K562 (cell line): ENCODE results near the gene LHB. TPM values are rescaled to one million over a fixed set of nuclear protein-coding genes. Genes with fewer than 3 reads are reported as not detected.

ENCODE experiments used
- ATAC-seq: fragments of 200-7000 bp; cut with Tn5 transposase; 3 replicates; pipeline ENCODE4 v1.9.1; 2020; ENCODE audit warnings: moderate library complexity
- BruUV-seq: library from RNA; stranded (reverse); fragments of 400-500 nt; replicated peaks from 2 replicates; lab custom pipeline; 2021; lab: Mats Ljungman, UMichigan
- CTCF ChIA-PET: fragments of 300-600 bp; formaldehyde crosslinking; extraction: SDS; loops from one replicate; lab custom pipeline; 2021; ENCODE audit warnings: low intra/inter-chr PET ratio; lab: Yijun Ruan, JAX
- POLR2A ChIA-PET: fragments of 300-600, 350-650 bp; sonication (Branson Sonifier 250); formaldehyde crosslinking; extraction: SDS; loops from one replicate; lab custom pipeline; 2021; ENCODE audit warnings: antibody characterized with exemption, inconsistent platforms; lab: Yijun Ruan, JAX
- DNase-seq, 4 experiments: peaks; one replicate each; pipeline versions ENCODE4 v3.0.0 to v3.0.0-alpha.2; 2011 to 2018; ENCODE audit warnings: low spot score in 3 of 4, mixed read lengths in 3 of 4; ENCODE audit errors: extremely low read depth in 1 of 4
- FAIRE-seq: peaks from 2 replicates; lab custom pipeline; 2011; peaks lifted over from hg19 to GRCh38; lab: Jason Lieb, UNC
- H2AFZ ChIP-seq: 2 replicates; pipeline ENCODE4 v1.6.0; 2011; ENCODE audit warnings: low read depth, low read length, control low read depth, inconsistent platforms
- H3K27ac ChIP-seq: fragments of 200-600 bp; 3 replicates; pipeline ENCODE4 v1.8.0; 2011; ENCODE audit warnings: low read depth, mild to moderate bottlenecking, control low read depth, inconsistent platforms, low read length, moderate library complexity, mixed read lengths; ENCODE audit errors: extremely low read depth
- H3K27me3 ChIP-seq, 2 experiments: fragments of 300-600 bp in 1 of 2; 2 replicates in 1 of 2; 3 replicates in 1 of 2; pipeline versions ENCODE4 v1.6.0 to v1.8.0; 2011; ENCODE audit warnings: inconsistent platforms in 2 of 2, low read length in 2 of 2, mild to moderate bottlenecking in 1 of 2, mixed read lengths in 1 of 2, moderate library complexity in 1 of 2; ENCODE audit not compliant: control insufficient read depth in 2 of 2, insufficient read depth in 2 of 2
- H3K36me3 ChIP-seq: fragments of 300-600 bp; 3 replicates; pipeline ENCODE4 v1.8.0; 2011; ENCODE audit warnings: mild to moderate bottlenecking, low read length, inconsistent platforms; ENCODE audit not compliant: control insufficient read depth, insufficient read depth
- H3K4me1 ChIP-seq, 2 experiments: fragments of 200-600 bp in 1 of 2; replicated peaks in 1 of 2; 2 replicates in 1 of 2; 3 replicates in 1 of 2; pipeline versions ENCODE4 v1.5.1 to v1.8.0; 2011; ENCODE audit warnings: inconsistent platforms in 2 of 2, low read length in 2 of 2, mild to moderate bottlenecking in 1 of 2, mixed read lengths in 1 of 2, moderate library complexity in 1 of 2; ENCODE audit not compliant: control insufficient read depth in 2 of 2, insufficient read depth in 2 of 2
- H3K4me2 ChIP-seq: 2 replicates; pipeline ENCODE4 v1.6.1; 2011; ENCODE audit warnings: low read length, control low read depth, inconsistent platforms, mixed read lengths; ENCODE audit not compliant: insufficient read depth
- H3K4me3 ChIP-seq: fragments of 200-600 bp; sonication (generic), shearing (Covaris generic); 2 replicates; pipeline ENCODE4 v1.5.1; 2016; ENCODE audit warnings: control low read depth, inconsistent platforms
- H3K79me2 ChIP-seq: fragments of 200-600 bp; 3 replicates; pipeline ENCODE4 v1.8.0; 2011; ENCODE audit warnings: low read length, inconsistent platforms; ENCODE audit not compliant: control insufficient read depth, insufficient read depth
- H3K9ac ChIP-seq, 2 experiments: 2 replicates each; pipeline versions ENCODE4 v1.6.0 to v1.6.1; 2011; ENCODE audit warnings: low read depth in 2 of 2, low read length in 2 of 2, control low read depth in 1 of 2, inconsistent platforms in 1 of 2, mild to moderate bottlenecking in 1 of 2, mixed read lengths in 1 of 2; ENCODE audit not compliant: insufficient read depth in 1 of 2
- H3K9me1 ChIP-seq: one replicate; pipeline ENCODE4 v1.6.0; 2011; ENCODE audit warnings: inconsistent platforms, mild to moderate bottlenecking, low read length, moderate library complexity; ENCODE audit not compliant: control insufficient read depth, insufficient read depth
- H3K9me3 ChIP-seq: replicated peaks from 2 replicates; pipeline ENCODE4 v1.5.1; 2011; ENCODE audit warnings: low read depth, low read length, inconsistent platforms; ENCODE audit not compliant: control insufficient read depth, insufficient read depth
- H4K20me1 ChIP-seq: replicated peaks from 2 replicates; pipeline ENCODE4 v1.6.1; 2011; ENCODE audit warnings: low read length, inconsistent platforms, mixed read lengths; ENCODE audit not compliant: control insufficient read depth, insufficient read depth
- CEBPB ChIP-seq: fragments of 450-650 bp; IDR thresholded peaks from 2 replicates; pipeline ENCODE4 v1.6.1; 2016; ENCODE audit warnings: missing genetic modification characterization, missing compliant biosample characterization
- EGR1 ChIP-seq: fragments of 450-650 bp; conservative IDR thresholded peaks from 2 replicates; pipeline ENCODE4 v1.6.1; 2017; ENCODE audit warnings: mild to moderate bottlenecking
- HNRNPLL ChIP-seq: fragments of 200-400 bp; formaldehyde crosslinking; IDR thresholded peaks from 2 replicates; pipeline ENCODE4 v1.6.1; 2017; ENCODE audit warnings: low read length, low read depth, mild to moderate bottlenecking; ENCODE audit not compliant: poor library complexity, severe bottlenecking
- IFI16 ChIP-seq: fragments of 250-450 bp; sonication (Bioruptor Pico); IDR thresholded peaks from 2 replicates; pipeline ENCODE4 v2.1.2; 2022; ENCODE audit warnings: mild to moderate bottlenecking, inconsistent platforms
- MTA2 ChIP-seq: fragments of 450-650 bp; IDR thresholded peaks from 2 replicates; pipeline ENCODE4 v1.6.1; 2016; ENCODE audit warnings: low read depth
- MTA3 ChIP-seq: fragments of 450-650 bp; formaldehyde crosslinking; IDR thresholded peaks from 2 replicates; pipeline ENCODE4 v1.6.1; 2017; ENCODE audit warnings: mild to moderate bottlenecking, borderline replicate concordance
- PML ChIP-seq: IDR thresholded peaks from 2 replicates; pipeline ENCODE4 v1.6.1; 2012; ENCODE audit warnings: low read length, inconsistent platforms
- POLR2H ChIP-seq: IDR thresholded peaks from 2 replicates; pipeline ENCODE4 v1.6.1; 2016; ENCODE audit warnings: missing genetic modification characterization, low read depth, mild to moderate bottlenecking, control low read depth, missing compliant biosample characterization, moderate library complexity
- PRDM10 ChIP-seq: fragments of 450-650 bp; IDR thresholded peaks from 2 replicates; pipeline ENCODE4 v1.6.1; 2018; ENCODE audit not compliant: partially characterized antibody
- RUNX1 ChIP-seq: sonication (generic); IDR thresholded peaks from 2 replicates; pipeline ENCODE4 v1.6.1; 2016; ENCODE audit warnings: antibody characterized with exemption, low read depth
- XRCC5 ChIP-seq: fragments of 200-400 bp; formaldehyde crosslinking; IDR thresholded peaks from 2 replicates; pipeline ENCODE4 v1.6.1; 2017; ENCODE audit warnings: low read depth, mild to moderate bottlenecking, low read length
- ZBTB49 ChIP-seq: sonication (generic); formaldehyde crosslinking; IDR thresholded peaks from 2 replicates; pipeline ENCODE4 v1.8.0; 2022; ENCODE audit warnings: missing genetic modification reagents, mild to moderate bottlenecking, borderline replicate concordance
- ZBTB7A ChIP-seq: IDR thresholded peaks from 2 replicates; pipeline ENCODE4 v1.6.1; 2011; ENCODE audit warnings: low read depth, mild to moderate bottlenecking, low read length, moderate library complexity, borderline replicate concordance; ENCODE audit not compliant: control insufficient read depth
- ZFP30 ChIP-seq: fragments of 250-450 bp; sonication (Bioruptor Pico); IDR thresholded peaks from 2 replicates; pipeline ENCODE4 v1.8.0; 2022; ENCODE audit warnings: moderate library complexity, mild to moderate bottlenecking, inconsistent platforms, borderline replicate concordance
- ZNF764 ChIP-seq: fragments of 250-450 bp; sonication (Bioruptor Pico); IDR thresholded peaks from 2 replicates; pipeline ENCODE4 v1.4.0; 2020; ENCODE audit warnings: low read depth, mild to moderate bottlenecking, moderate library complexity
- WGBS: fragments of 100-300 bp; shearing (Covaris generic); methylation state at CpG from one replicate; pipeline ENCODE4 v1.1.6; 2016; ENCODE audit warnings: low coverage, mixed read lengths; ENCODE audit not compliant: insufficient coverage; ENCODE audit errors: missing lambda C conversion rate; 5-methylcytosine and 5-hydroxymethylcytosine counted together
- in situ Hi-C: fragments of 300-500 bp; cut with MboI; formaldehyde crosslinking; loops from 4 replicates; pipeline ENCODE4 v1.15.0; 2018; ENCODE audit warnings: inconsistent platforms, mixed read lengths
- intact Hi-C: fragments of 100-400 bp; cut with micrococcal nuclease; formaldehyde crosslinking; loops from 2 replicates; pipeline ENCODE4 v1.14.2; 2022
- polyA plus RNA-seq, 8 experiments: library from polyadenylated mRNA; depleted of rRNA in 4 of 8; stranded (reverse) in 5 of 8; unstranded in 3 of 8; fragments of >200 nt; fragmentation: Nextera tagmentation in 2 of 8; fragmentation: Illumina TruSeq in 1 of 8; extraction: Ambion mirVana in 2 of 8; extraction: Trizol in 1 of 8; gene quantifications; 2 replicates each; pipeline versions ENCODE4 v1.2.1 to v1.2.3, GENCODE V29; 2011 to 2014; ENCODE audit warnings: inconsistent platforms in 1 of 8, missing spikeins in 1 of 8
- total RNA-seq, 7 experiments: library from RNA; depleted of rRNA in 6 of 7; stranded (reverse); fragments of >200 nt in 6 of 7; fragmentation: Illumina TruSeq in 2 of 7; extraction: Trizol in 2 of 7; gene quantifications; 2 replicates each; pipeline versions ENCODE4 v1.2.1 to v1.2.3, GENCODE V29; 2011 to 2021; ENCODE audit warnings: low replicate concordance in 1 of 7

LHB gene
- total and polyA plus RNA-seq, 9 of the 15 experiments (the other 6 are each of a cell fraction or from before 2014, with no cell fraction given) = 0.54 TPM; not detected in 8

GRCh38 chr19:48993175-48994034 lies 23.5 kb downstream of the LHB start, which contains the start of the genes GYS1 and RUVBL2:
Gene GYS1, minus strand, starts transcription at chr19:48993309. Its CDS starts 197 bp downstream, at chr19:48993112.
Gene RUVBL2, plus strand, starts transcription at chr19:48993887. Its CDS starts 25 bp downstream, at chr19:48993912.
- H3K4me3 ChIP-seq = peak within 1 kb of the TSS; percentile 87
- ATAC-seq = peak; percentile 95
- in situ Hi-C loops (no loop called here), intact Hi-C loops (loop anchor here (10.0 kb wide), 2 partner anchors 161 to 231 kb away; partner anchors contain the start of genes HRC and TRPM4)
- no peaks in the 10 kb centered on the region for H3K27me3 ChIP-seq
- H3K9me3 ChIP-seq = no peaks in the 10 kb centered on the region
- BruUV-seq = TSS peak; percentile 69
- POLR2A ChIA-PET = interaction anchor here (0.6 to 3.0 kb wide), 20 partner anchors 8 to 1153 kb away, joined by 3 to 42 read pairs (median 4); partner anchors contain the start of genes FTL and SLC6A16
- DNase-seq = peak; percentile 98 to 100 (median 99)
- peaks cover 76% of the 10 kb centered on the region for H3K79me2 ChIP-seq
- no peaks in the 10 kb centered on the region for H4K20me1 ChIP-seq
- peaks cover 5 to 30% of the 10 kb centered on the region in 2 experiments; a peak in 4 of 5 replicates for H3K4me1 ChIP-seq
- peak; percentile 100 for FAIRE-seq
- CTCF ChIA-PET = interaction anchor here (0.7 kb wide), 1 partner anchor 115 kb away, joined by 3 read pairs; no protein-coding TSS in a partner anchor
- peak within 1 kb of the TSS; percentile 94 to 95 for H3K9ac ChIP-seq
- H3K9me1 ChIP-seq = no peaks in the 10 kb centered on the region
- 1% methylated on average over 54 of the region's 56 CpGs for WGBS
- H3K27ac ChIP-seq = peak within 1 kb of the TSS; percentile 91
- H3K4me2 ChIP-seq = peak within 1 kb of the TSS; percentile 99
- H3K36me3 ChIP-seq = peaks cover 46% of the 10 kb centered on the region
- peak within 1 kb of the TSS; percentile 88 for H2AFZ ChIP-seq
- peak; percentile 90; the same call in 1 of the 2 replicates for TF ChIP-seq MTA3
- TF ChIP-seq EGR1 = peak; percentile 85
- TF ChIP-seq ZNF764 (CRISPR knock-in tag) = peak; percentile 91
- TF ChIP-seq CEBPB (tag) = peak; percentile 79
- no peak for TF ChIP-seq ZFP30 (CRISPR knock-in tag)
- TF ChIP-seq PML = peak; percentile 82
- peak; percentile 97 for TF ChIP-seq PRDM10
- TF ChIP-seq MTA2 = peak; percentile 72; the same call in 1 of the 2 replicates
- no peak for TF ChIP-seq RUNX1
- no peak for TF ChIP-seq IFI16 (CRISPR knock-in tag)
- no peak for TF ChIP-seq ZBTB49 (CRISPR knock-in tag)
- peak; percentile 57 for TF ChIP-seq HNRNPLL
- peak; percentile 96; the same call in 1 of the 2 replicates for TF ChIP-seq ZBTB7A
- peak; percentile 86 for TF ChIP-seq XRCC5
- peak; percentile 66 for TF ChIP-seq POLR2H (tag)
